ENCODE data around the gene KCNAB1. TPM values are rescaled to one million over a fixed set of nuclear protein-coding genes. Genes with fewer than 3 reads are reported as not detected.

Gene KCNAB1
- total RNA-seq, 2 donors from 2014 or later = 0.07 to 0.74 TPM

GRCh38 chr3:156424758-156425157 lies 304.4 kb downstream of the KCNAB1 start:
- no peak for DNase-seq
- Histone ChIP-seq H3K27me3 (no peaks in the 10 kb centered on the region), H3K27ac (no peak overlapping the region), H3K4me3 (no peak overlapping the region), H3K36me3 (no peaks in the 10 kb centered on the region), H3K9me3 (no peaks in the 10 kb centered on the region), H3K9ac (ENCODE audit: low read depth in 2 of 2, low read length in 2 of 2) (no peak overlapping the region), H3K4me1 (no peaks in the 10 kb centered on the region)
- TF ChIP-seq CTCF (IDR thresholded peaks at IDR 0.05) = no peak
- intact Hi-C loops (cut with DNase I) = no loop called here

- no peak for DNase-seq
- Histone ChIP-seq H3K4me1 (no peaks in the 10 kb centered on the region), H3K27me3 (no peaks in the 10 kb centered on the region), H3K36me3 (no peaks in the 10 kb centered on the region), H3K9ac (ENCODE audit: low read depth in 2 of 2, low read length in 2 of 2) (no peak overlapping the region), H3K27ac (no peak overlapping the region), H3K9me3 (no peaks in the 10 kb centered on the region), H3K4me3 (no peak overlapping the region)
- no peak for TF ChIP-seq CTCF (IDR thresholded peaks at IDR 0.05)
- intact Hi-C loops (cut with DNase I) = no loop called here
These were observed 305.3 kb downstream of the KCNAB1 start for GRCh38 chr3:156425651-156426050.

- no peak for DNase-seq
- Histone ChIP-seq H3K4me3 (no peak overlapping the region), H3K27me3 (no peaks in the 10 kb centered on the region), H3K36me3 (no peaks in the 10 kb centered on the region), H3K27ac (no peak overlapping the region), H3K9me3 (no peaks in the 10 kb centered on the region), H3K9ac (ENCODE audit: low read depth in 2 of 2, low read length in 2 of 2) (no peak overlapping the region), H3K4me1 (no peaks in the 10 kb centered on the region)
- no peak for TF ChIP-seq CTCF (IDR thresholded peaks at IDR 0.05)
- intact Hi-C loops (cut with DNase I) = no loop called here
These were observed 308.7 kb downstream of the KCNAB1 start for GRCh38 chr3:156429125-156429524.

- Histone ChIP-seq H3K27ac (no peak overlapping the region), H3K4me1 (no peaks in the 10 kb centered on the region), H3K9ac (ENCODE audit: low read depth in 2 of 2, low read length in 2 of 2) (no peak overlapping the region), H3K4me3 (no peak overlapping the region), H3K36me3 (no peaks in the 10 kb centered on the region), H3K27me3 (no peaks in the 10 kb centered on the region), H3K9me3 (no peaks in the 10 kb centered on the region)
- intact Hi-C loops (cut with DNase I) = no loop called here
- no peak for TF ChIP-seq CTCF (IDR thresholded peaks at IDR 0.05)
- DNase-seq = no peak
These were observed 311.2 kb downstream of the KCNAB1 start for GRCh38 chr3:156431334-156432124.

GRCh38 chr3:156432563-156432962 lies 312.2 kb downstream of the KCNAB1 start:
- Histone ChIP-seq H3K9ac (ENCODE audit: low read depth in 2 of 2, low read length in 2 of 2) (no peak overlapping the region), H3K9me3 (no peaks in the 10 kb centered on the region), H3K4me1 (no peaks in the 10 kb centered on the region), H3K27me3 (no peaks in the 10 kb centered on the region), H3K4me3 (no peak overlapping the region), H3K27ac (no peak overlapping the region), H3K36me3 (no peaks in the 10 kb centered on the region)
- TF ChIP-seq CTCF (IDR thresholded peaks at IDR 0.05) = no peak
- intact Hi-C loops (cut with DNase I) = no loop called here
- DNase-seq = no peak

Data from colonic mucosa (tissue), 4 donors.